IMR-90 (cell line): Measurements from ENCODE around the gene AMN. TPM values are rescaled to one million over a fixed set of nuclear protein-coding genes. Genes with fewer than 3 reads are reported as not detected.

ENCODE experiments used
- ATAC-seq: fragments of 200-7000 bp; cut with Tn5 transposase; 2 replicates; pipeline ENCODE4 v1.9.1; 2020; ENCODE audit warnings: low read depth, mild to moderate bottlenecking, moderate library complexity
- BruUV-seq: library from RNA; stranded (reverse); fragments of 400-500 nt; replicated peaks from 2 replicates; lab custom pipeline; 2021; lab: Mats Ljungman, UMichigan
- CTCF ChIA-PET: fragments of 300-600 bp; formaldehyde crosslinking; extraction: SDS; loops from one replicate; lab custom pipeline; 2021; ENCODE audit warnings: antibody characterized with exemption; lab: Yijun Ruan, JAX
- POLR2A ChIA-PET: fragments of 300-600 bp; sonication (Branson Sonifier 250); formaldehyde crosslinking; loops from one replicate; lab custom pipeline; 2022; ENCODE audit warnings: antibody characterized with exemption; ENCODE audit not compliant: unreplicated experiment; lab: Charles Lee
- DNase-seq: peaks from one replicate; pipeline ENCODE4 v3.0.0; 2013
- H2AFZ ChIP-seq: replicated peaks from 2 replicates; pipeline ENCODE3; 2013; ENCODE audit warnings: low read length, mild to moderate bottlenecking; ENCODE audit not compliant: poor library complexity
- H2AK5ac ChIP-seq: 2 replicates; pipeline ENCODE4 v1.6.1; 2013; ENCODE audit warnings: low read depth, low read length, inconsistent platforms
- H2AK9ac ChIP-seq: replicated peaks from 2 replicates; pipeline ENCODE3; 2013; ENCODE audit warnings: mild to moderate bottlenecking, low read depth, low read length, moderate library complexity; ENCODE audit not compliant: poor library complexity
- H2BK120ac ChIP-seq: 2 replicates; pipeline ENCODE4 v1.6.1; 2013; ENCODE audit warnings: low read depth, low read length, inconsistent platforms
- H2BK15ac ChIP-seq: 3 replicates; pipeline ENCODE4 v1.6.1; 2013; ENCODE audit warnings: low read depth, low read length, inconsistent platforms
- H2BK20ac ChIP-seq: 2 replicates; pipeline ENCODE4 v1.6.1; 2013; ENCODE audit warnings: low read depth, mild to moderate bottlenecking, inconsistent platforms, low read length, moderate library complexity
- H2BK5ac ChIP-seq: 2 replicates; pipeline ENCODE4 v1.6.1; 2013; ENCODE audit warnings: mild to moderate bottlenecking, low read depth, low read length, inconsistent platforms; ENCODE audit not compliant: poor library complexity, severe bottlenecking
- H3K14ac ChIP-seq: replicated peaks from 2 replicates; pipeline ENCODE4 v1.6.1; 2013; ENCODE audit warnings: low read depth, low read length, inconsistent platforms
- H3K18ac ChIP-seq: 2 replicates; pipeline ENCODE4 v1.6.1; 2013; ENCODE audit warnings: low read depth, low read length, control low read depth
- H3K23ac ChIP-seq: 2 replicates; pipeline ENCODE4 v1.6.1; 2013; ENCODE audit warnings: low read depth, low read length, inconsistent platforms
- H3K27ac ChIP-seq: 2 replicates; pipeline ENCODE4 v1.5.1; 2013; ENCODE audit warnings: mild to moderate bottlenecking, control low read depth, low read length; ENCODE audit not compliant: insufficient read depth
- H3K27me3 ChIP-seq: 2 replicates; pipeline ENCODE4 v1.6.1; 2013; ENCODE audit warnings: low read length; ENCODE audit not compliant: control insufficient read depth, insufficient read depth
- H3K36me3 ChIP-seq: 2 replicates; pipeline ENCODE4 v1.6.1; 2013; ENCODE audit warnings: low read length, mixed read lengths; ENCODE audit not compliant: control insufficient read depth, insufficient read depth
- H3K4ac ChIP-seq: 2 replicates; pipeline ENCODE4 v1.6.1; 2013; ENCODE audit warnings: low read depth, low read length, inconsistent platforms
- H3K4me1 ChIP-seq: 2 replicates; pipeline ENCODE4 v1.6.1; 2013; ENCODE audit warnings: low read length, mixed read lengths; ENCODE audit not compliant: control insufficient read depth, insufficient read depth
- H3K4me2 ChIP-seq: 2 replicates; pipeline ENCODE4 v1.6.1; 2013; ENCODE audit warnings: low read depth, mild to moderate bottlenecking, control low read depth, low read length, moderate library complexity
- H3K4me3 ChIP-seq: 2 replicates; pipeline ENCODE4 v1.5.1; 2013; ENCODE audit warnings: low read depth, mild to moderate bottlenecking, control low read depth, low read length, moderate library complexity; ENCODE audit not compliant: insufficient read depth
- H3K56ac ChIP-seq: 2 replicates; pipeline ENCODE4 v1.6.1; 2013; ENCODE audit warnings: low read length, inconsistent platforms; ENCODE audit not compliant: insufficient read depth; ENCODE audit errors: extremely low read depth
- H3K79me1 ChIP-seq, 2 experiments: 2 replicates each; pipeline ENCODE4 v1.6.1; 2013; ENCODE audit warnings: low read length in 2 of 2, inconsistent platforms in 1 of 2, low read depth in 1 of 2
- H3K9ac ChIP-seq: 2 replicates; pipeline ENCODE4 v1.6.1; 2013; ENCODE audit warnings: low read depth, low read length, control low read depth
- H3K9me1 ChIP-seq: 2 replicates; pipeline ENCODE4 v1.6.1; 2013; ENCODE audit warnings: low read length, inconsistent platforms; ENCODE audit not compliant: insufficient read depth
- H3K9me3 ChIP-seq: 2 replicates; pipeline ENCODE4 v1.6.1; 2013; ENCODE audit warnings: low read length; ENCODE audit not compliant: control insufficient read depth, insufficient read depth
- H4K20me1 ChIP-seq: 2 replicates; pipeline ENCODE4 v1.6.1; 2013; ENCODE audit warnings: low read length, inconsistent platforms; ENCODE audit not compliant: insufficient read depth
- H4K5ac ChIP-seq: 2 replicates; pipeline ENCODE4 v1.6.1; 2013; ENCODE audit warnings: mild to moderate bottlenecking, low read depth, low read length, control low read depth
- H4K8ac ChIP-seq, 2 experiments: 2 replicates each; pipeline ENCODE4 v1.6.1; 2013; ENCODE audit warnings: low read depth in 2 of 2, low read length in 2 of 2, control low read depth in 1 of 2, inconsistent platforms in 1 of 2
- H4K91ac ChIP-seq: 2 replicates; pipeline ENCODE4 v1.6.1; 2013; ENCODE audit warnings: low read depth, low read length, inconsistent platforms; ENCODE audit not compliant: insufficient read depth
- MAFK ChIP-seq: IDR thresholded peaks from 2 replicates; pipeline ENCODE4 v1.6.1; 2012; ENCODE audit warnings: low read depth, low read length, improper control_type of control experiment
- MXI1 ChIP-seq: IDR thresholded peaks from 2 replicates; pipeline ENCODE4 v1.6.1; 2012; ENCODE audit warnings: low read depth, mild to moderate bottlenecking, low read length, moderate library complexity, borderline replicate concordance
- RAD21 ChIP-seq: IDR thresholded peaks from 2 replicates; pipeline ENCODE4 v1.6.1; 2012; ENCODE audit warnings: low read length, improper control_type of control experiment
- SMC3 ChIP-seq: fragments of 150-350 bp; IDR thresholded peaks from 2 replicates; pipeline ENCODE4 v1.6.1; 2016; ENCODE audit warnings: low read depth, mild to moderate bottlenecking, antibody characterized with exemption, low read length, moderate library complexity
- WGBS, 2 experiments: methylation state at CpG; one replicate each; pipeline versions ENCODE4 v1.1.5 to v1.1.7; 2013; ENCODE audit warnings: missing lambda C conversion rate in 2 of 2; ENCODE audit not compliant: insufficient read length in 1 of 2; ENCODE audit errors: extremely low coverage in 2 of 2; 5-methylcytosine and 5-hydroxymethylcytosine counted together
- dilution Hi-C: fragments of 300-500 bp; cut with HindIII; formaldehyde crosslinking; loops from one replicate; pipeline ENCODE4 v1.14.3; 2018; ENCODE audit warnings: low sequenced_read_pairs; ENCODE audit not compliant: unreplicated experiment
- in situ Hi-C: fragments of 300-500 bp; cut with MboI; formaldehyde crosslinking; loops from 3 replicates; pipeline ENCODE4 v1.14.3; 2019; ENCODE audit warnings: low sequenced_read_pairs, inconsistent platforms, mixed read lengths
- intact Hi-C: fragments of 100-400 bp; cut with micrococcal nuclease; formaldehyde crosslinking; loops from 2 replicates; pipeline ENCODE4 v1.10.0; 2022
- polyA plus RNA-seq, 3 experiments: library from polyadenylated mRNA; depleted of rRNA; stranded (reverse); fragments of >200 nt; gene quantifications; 2 replicates each; pipeline ENCODE4 v1.2.3, GENCODE V29; 2012; ENCODE audit warnings: low replicate concordance in 1 of 3
- total RNA-seq: library from RNA; depleted of rRNA; stranded (reverse); fragments of >200 nt; gene quantifications from 2 replicates; pipeline ENCODE4 v1.2.3, GENCODE V29; 2012
- TF ChIP-seq, protein P1 (sequence below): conservative IDR thresholded peaks from 2 replicates; pipeline ENCODE4 v1.5.1; 2012; ENCODE audit warnings: mild to moderate bottlenecking, low read depth, low read length, improper control_type of control experiment

AMN gene
- total and polyA plus RNA-seq, 2 of the 4 experiments (the other 2 are of a cell fraction): under 0.01 to 0.24 TPM

DNA sequence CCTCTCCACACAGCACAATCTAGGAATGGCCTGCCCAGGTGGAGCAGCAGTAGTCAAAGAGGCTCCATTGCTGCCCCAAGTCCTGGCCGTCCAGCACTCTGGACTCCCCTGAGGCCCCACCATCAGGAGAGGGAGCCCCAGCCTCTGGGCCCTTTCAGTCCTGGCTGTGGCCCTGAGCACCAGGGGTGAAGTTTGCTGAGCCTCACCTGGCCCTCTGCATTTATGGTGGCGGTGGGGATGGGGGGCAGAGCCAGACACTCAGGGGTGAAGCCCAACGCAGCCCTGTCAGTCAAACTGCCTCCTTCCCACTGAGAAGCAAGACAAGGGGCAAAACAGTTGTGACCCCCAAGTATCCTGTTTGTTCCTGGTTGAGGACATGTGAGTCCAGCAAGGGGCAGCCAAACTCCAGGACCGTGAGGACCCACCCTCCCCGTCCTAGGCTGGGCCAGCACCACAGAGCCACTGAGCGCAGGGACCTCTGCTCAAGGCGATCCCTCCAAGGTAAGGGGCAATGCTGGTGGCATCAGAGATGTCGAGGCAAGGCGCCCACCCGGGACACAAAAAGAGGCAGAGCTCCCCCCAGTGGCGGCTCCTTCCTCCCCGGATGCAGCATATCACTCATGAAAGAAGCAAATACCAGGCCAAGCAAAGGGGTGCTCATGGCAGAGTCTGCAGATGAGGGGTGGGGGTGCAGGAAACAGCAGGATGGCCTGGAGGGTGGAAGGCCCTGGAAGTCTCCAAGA, 4.8 kb upstream of the AMN start:
- no peak overlapping the region for H2AK9ac ChIP-seq
- H3K9me3 ChIP-seq: peaks cover 2% of the 10 kb centered on the region; the same call in 1 of the 2 replicates
- H4K20me1 ChIP-seq: no peaks in the 10 kb centered on the region; the same call in 1 of the 2 replicates
- 30% methylated on average over 4 of the region's 12 CpGs; no CpG with 5 or more reads in 1 of the 2 experiments for WGBS, 2 experiments
- no peak overlapping the region for H2BK120ac ChIP-seq
- no peak overlapping the region for H3K18ac ChIP-seq
- no peak overlapping the region for H2BK15ac ChIP-seq
- intact Hi-C loops: loop anchor here (1.0 to 10.0 kb wide), 5 partner anchors 142 to 479 kb away; partner anchors contain the start of gene RCOR1
- H3K14ac ChIP-seq: no peak overlapping the region
- BruUV-seq: no TSS peak
- H3K56ac ChIP-seq: no peak overlapping the region
- POLR2A ChIA-PET: no interaction called here
- H3K4me2 ChIP-seq: 0 out of 2 replicates have a peak overlapping the region, but pooled peaks have one; percentile 27
- dilution Hi-C loops: no loop called here
- peaks cover 9% of the 10 kb centered on the region for H3K27me3 ChIP-seq
- H3K27ac ChIP-seq: no peak overlapping the region
- no peak overlapping the region for H3K9ac ChIP-seq
- H2BK20ac ChIP-seq: no peak overlapping the region
- H3K4ac ChIP-seq: no peak overlapping the region
- in situ Hi-C loops: loop anchor here (10.0 kb wide), 2 partner anchors 143 to 223 kb away; partner anchors contain the start of gene TRAF3
- H4K5ac ChIP-seq: no peak overlapping the region
- H3K4me1 ChIP-seq: no peaks in the 10 kb centered on the region
- H3K23ac ChIP-seq: no peak overlapping the region
- peak; percentile 72 for TF ChIP-seq SMC3
- TF ChIP-seq, protein P1, sequence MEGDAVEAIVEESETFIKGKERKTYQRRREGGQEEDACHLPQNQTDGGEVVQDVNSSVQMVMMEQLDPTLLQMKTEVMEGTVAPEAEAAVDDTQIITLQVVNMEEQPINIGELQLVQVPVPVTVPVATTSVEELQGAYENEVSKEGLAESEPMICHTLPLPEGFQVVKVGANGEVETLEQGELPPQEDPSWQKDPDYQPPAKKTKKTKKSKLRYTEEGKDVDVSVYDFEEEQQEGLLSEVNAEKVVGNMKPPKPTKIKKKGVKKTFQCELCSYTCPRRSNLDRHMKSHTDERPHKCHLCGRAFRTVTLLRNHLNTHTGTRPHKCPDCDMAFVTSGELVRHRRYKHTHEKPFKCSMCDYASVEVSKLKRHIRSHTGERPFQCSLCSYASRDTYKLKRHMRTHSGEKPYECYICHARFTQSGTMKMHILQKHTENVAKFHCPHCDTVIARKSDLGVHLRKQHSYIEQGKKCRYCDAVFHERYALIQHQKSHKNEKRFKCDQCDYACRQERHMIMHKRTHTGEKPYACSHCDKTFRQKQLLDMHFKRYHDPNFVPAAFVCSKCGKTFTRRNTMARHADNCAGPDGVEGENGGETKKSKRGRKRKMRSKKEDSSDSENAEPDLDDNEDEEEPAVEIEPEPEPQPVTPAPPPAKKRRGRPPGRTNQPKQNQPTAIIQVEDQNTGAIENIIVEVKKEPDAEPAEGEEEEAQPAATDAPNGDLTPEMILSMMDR: peak; percentile 72
- TF ChIP-seq MXI1: no peak
- peak; percentile 74 for TF ChIP-seq RAD21
- TF ChIP-seq MAFK: no peak
- CTCF ChIA-PET: interaction anchor here (0.6 kb wide), 1 partner anchor 143 kb away, joined by 4 read pairs; no protein-coding TSS in a partner anchor
- H2AK5ac ChIP-seq: peak overlapping the region; percentile 25; the same call in 1 of the 2 replicates
- no peak overlapping the region for H2BK5ac ChIP-seq
- H2AFZ ChIP-seq: peak overlapping the region; percentile 56
- H3K4me3 ChIP-seq: no peak overlapping the region
- H4K8ac ChIP-seq: no peak overlapping the region
- H3K36me3 ChIP-seq: no peaks in the 10 kb centered on the region
- DNase-seq: peak; percentile 24
- peak; percentile 74 for ATAC-seq
- no peaks in the 10 kb centered on the region for H3K79me1 ChIP-seq
- no peak overlapping the region for H4K91ac ChIP-seq
- 0 out of 2 replicates have a peak, but pooled peaks cover 3% of the 10 kb centered on the region for H3K9me1 ChIP-seq
